ENCODE measurements around the gene ZNFX1.

Gene ZNFX1

GRCh38 chr20:49277786-49278035 lies 146 bp downstream of the ZNFX1 start:
- no peak for DNase-seq

- no peak for DNase-seq
Measured at GRCh38 chr20:49276961-49277785, 684 bp downstream of the ZNFX1 start.

DNA sequence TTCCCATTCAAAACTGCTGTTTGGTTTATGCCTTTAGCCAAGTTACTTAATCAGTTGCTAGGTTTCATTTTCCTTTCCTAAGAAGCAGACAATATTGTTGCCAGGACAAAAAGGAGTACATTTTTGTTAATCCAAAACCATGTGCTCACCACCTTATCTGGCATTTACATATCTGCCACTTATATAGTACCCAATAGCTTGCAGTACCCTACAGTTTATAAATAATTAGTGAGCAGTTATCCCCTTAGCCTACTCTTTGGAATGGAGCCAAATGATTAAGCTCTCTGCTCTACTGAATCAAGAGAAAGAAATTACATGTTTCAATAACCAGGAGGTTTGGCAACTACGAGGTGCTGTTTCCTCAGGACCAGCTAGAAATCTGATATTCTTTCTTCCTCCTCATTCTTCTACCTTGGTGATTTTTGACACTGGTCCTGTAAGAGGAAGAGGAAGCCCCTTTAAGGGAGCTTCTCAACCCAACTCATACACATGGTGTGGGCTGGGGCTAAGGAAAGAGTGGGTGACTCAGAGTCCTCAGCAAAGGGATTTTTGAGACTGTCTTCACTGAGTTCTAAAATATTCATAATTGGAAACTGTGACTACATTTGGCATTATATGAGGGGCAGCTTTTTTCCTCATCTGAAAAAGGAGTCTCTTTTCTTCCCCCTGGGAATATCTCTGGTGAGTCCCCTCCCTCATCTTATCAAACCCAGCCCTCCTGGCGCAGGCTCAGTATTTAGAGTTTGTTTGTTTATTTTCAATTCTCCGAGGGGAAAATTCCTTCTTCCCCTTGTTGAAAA lies 1.5 kb downstream of the ZNFX1 start:
- DNase-seq, result peak; percentile 40

DNA sequence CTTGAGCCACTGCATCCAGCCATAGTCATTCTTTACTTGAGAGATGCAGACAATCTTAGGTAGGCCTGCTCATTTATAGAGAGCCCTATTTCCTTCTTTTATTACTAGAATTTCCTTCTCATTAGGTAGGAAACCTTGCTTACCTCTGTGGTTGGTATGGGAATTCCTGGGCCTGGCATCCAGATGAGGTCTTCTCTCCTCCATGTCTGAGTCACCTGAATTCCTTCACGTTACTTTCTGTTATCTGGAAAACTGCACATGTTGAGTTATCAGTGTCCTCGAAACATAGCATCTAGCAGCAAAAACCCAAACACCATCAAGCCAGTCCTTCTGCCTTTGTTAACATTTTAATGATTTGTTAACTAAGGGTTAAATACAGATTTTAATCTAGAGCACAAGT lies 2.2 kb downstream of the ZNFX1 start:
- no peak for DNase-seq

GRCh38 chr20:49275216-49275615 lies 2.6 kb downstream of the ZNFX1 start:
- DNase-seq, result no peak

DNA sequence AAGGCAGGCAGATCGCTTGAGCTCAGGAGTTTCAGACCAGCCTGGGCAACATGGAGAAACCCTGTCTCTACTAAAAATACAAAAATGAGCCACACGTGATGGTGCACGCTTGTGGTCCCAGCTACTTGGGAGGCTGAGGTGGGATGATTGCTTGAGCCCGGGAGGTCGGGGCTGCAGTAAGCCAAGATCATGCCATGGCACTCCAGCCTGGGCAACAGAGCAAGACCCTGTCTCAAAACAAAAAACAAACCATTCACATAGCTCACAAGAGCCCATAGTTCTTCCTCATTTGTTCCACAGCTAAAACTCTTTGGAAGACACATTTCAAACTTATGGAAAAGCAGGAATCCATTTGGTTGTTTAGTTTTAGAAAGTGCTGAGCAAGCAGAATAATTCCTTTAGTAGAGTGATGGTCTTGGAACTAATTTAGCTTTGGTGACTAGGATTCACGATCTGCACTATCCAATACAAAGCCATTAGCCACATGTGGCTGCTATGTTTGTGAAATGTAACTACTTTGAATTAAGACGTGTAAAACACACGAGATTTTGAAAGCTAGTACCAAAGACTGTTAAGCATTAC lies 4.1 kb downstream of the ZNFX1 start:
- DNase-seq, result no peak

DNA sequence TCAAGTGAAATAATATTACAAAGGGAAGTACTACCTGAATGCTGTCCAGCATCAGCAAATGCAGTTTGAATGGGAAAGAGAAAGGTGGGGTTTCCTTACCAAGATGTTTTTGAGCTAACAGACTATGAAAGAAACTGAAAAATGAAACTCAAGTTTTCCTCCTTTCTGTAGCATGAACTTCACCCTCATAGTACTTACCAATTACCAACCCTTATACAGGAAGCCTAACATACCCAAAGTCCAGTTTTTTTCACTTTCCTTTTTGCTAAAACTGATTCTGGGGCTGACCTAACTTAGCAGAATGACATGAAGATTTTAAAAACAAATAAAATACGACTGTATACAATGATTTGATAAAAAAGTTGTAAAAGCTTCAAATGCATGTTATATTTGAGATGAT lies 5.2 kb downstream of the ZNFX1 start:
- DNase-seq, result no peak

GRCh38 chr20:49270736-49271135 lies 7.1 kb downstream of the ZNFX1 start:
- no peak for DNase-seq

DNA sequence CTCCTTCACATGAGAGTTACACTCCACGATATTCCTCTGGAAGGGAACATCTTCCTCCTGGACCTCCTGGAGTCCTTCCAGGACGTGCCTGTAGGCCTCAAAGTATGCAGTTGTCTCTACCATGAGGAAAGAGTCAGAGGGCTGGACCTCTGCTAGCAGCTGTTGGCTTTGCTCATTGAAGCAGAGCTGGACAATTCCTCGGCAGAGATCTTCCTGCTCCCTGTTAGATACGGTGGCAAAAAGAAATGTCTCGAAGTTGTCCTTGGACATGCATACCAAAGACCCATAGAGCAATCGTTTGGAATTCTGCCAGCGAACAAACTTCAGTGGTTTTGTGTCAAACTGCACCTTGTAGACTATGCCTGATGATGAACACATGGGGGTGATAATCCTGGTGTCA lies 7.7 kb downstream of the ZNFX1 start:
- DNase-seq, result no peak

DNA sequence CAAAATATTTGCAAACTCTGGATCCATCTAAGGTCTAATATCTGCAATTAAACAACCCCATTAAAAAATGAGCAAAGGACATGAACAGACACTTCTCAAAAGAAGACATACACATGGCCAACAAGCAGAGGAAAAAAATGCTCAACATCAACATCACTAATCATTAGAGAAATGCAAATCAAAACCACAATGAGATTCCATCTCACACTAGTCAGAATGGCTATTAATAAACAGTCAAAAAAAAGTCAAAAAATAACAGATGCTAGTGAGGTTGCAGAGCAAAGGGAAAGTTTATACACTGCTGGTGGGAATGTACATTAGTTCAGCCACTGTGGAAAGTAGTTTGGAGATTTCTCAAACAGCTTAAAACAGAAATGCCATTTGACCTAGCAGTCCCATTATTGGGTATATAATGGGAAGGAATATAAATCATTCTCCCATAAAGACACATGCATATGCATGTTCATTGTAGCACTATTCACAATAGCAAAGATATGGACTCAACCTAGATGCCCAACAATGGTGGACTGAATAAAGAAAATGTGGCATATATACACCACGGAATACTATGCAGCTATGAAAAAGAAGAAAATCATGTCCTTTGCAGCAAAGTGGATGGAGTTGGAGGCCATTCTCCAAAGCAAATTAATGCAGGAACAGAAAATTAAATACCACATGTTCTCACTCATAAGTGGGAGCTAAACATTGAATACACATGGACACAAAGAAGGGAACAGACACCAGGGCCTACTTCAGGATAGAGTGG lies 9.1 kb downstream of the ZNFX1 start:
- DNase-seq, result no peak

DNA sequence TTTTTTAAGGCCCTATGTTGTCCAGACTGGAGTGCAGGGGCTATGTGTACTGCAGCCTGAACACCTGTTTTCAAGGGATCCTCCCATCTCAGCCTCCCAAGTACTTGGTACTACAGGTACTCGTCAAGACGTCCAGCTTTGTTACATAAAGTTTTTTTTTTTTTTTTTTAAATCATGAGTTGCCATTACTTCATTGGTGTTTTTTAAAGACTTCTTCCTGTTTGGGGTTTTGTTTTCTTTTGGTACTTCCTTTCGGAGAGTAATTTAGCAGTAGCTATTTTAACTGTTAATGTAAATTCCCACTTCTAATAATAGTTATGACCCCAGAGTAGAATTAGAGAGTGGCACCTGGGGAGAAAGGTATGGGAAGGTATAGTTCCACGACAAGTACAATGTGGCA lies 10.5 kb downstream of the ZNFX1 start:
- no peak for DNase-seq

DNA sequence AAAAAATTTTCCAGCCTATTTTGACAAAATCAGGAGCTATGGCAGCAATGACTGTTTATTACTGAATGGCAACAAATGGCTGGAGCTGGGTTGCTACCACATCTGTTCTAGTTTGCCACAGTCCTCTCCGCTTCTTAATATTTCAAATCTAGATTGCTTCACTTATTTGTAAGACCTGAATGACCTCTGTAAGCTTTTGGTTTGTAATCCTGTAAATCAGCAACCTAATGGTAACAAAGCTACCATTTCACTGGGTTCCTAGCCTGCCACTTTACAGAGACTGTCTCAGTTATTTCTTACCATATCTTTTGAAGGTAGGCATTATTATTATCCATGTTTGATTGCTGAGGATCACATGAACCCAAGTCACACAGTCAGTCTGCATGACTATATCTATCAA lies 15.4 kb downstream of the ZNFX1 start:
- no peak for DNase-seq

GRCh38 chr20:49261173-49261572 lies 16.7 kb downstream of the ZNFX1 start:
- no peak for DNase-seq

GRCh38 chr20:49260218-49260617 lies 17.6 kb downstream of the ZNFX1 start:
- no peak for DNase-seq

DNA sequence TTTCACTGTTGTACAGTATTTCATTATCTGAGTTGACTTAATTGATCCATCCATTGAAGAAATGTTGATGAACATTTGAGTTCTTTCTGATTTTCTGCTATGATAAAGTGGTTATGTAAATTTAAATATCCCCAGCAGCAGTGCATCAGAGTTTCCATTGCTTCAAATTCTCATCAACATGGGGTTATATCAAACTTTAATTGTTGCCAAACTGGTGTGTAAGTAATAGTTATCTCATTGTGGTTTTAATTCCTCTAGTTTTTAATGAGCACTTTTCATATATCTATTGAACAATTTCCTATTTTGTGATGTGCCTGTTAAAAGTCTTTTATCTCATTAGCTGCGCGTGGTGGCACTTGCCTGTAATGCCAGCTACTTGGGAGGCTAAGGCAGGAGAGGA lies 18.1 kb downstream of the ZNFX1 start:
- DNase-seq, result no peak

- DNase-seq, result no peak
Measured at GRCh38 chr20:49259284-49259683, 18.6 kb downstream of the ZNFX1 start.

DNA sequence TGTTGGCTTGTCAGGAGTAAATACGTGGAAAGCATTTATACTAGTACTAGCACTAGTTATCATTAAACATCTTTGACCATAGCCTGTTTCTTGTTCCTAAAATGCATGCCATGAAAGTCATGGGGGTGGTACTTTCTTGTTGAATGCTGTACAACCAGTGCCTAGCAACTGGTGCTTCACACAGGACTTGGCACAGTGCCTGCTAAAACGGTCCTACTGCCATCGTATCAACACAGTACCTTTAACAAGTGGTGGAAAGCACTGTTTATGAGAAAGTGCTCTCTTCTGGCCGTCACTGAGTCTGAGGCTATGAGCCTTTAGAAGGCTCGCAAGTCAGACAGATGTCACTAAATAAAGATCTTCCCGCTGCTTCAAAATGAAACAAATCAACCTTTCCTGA lies 21.6 kb downstream of the ZNFX1 start:
- no peak for DNase-seq

DNA sequence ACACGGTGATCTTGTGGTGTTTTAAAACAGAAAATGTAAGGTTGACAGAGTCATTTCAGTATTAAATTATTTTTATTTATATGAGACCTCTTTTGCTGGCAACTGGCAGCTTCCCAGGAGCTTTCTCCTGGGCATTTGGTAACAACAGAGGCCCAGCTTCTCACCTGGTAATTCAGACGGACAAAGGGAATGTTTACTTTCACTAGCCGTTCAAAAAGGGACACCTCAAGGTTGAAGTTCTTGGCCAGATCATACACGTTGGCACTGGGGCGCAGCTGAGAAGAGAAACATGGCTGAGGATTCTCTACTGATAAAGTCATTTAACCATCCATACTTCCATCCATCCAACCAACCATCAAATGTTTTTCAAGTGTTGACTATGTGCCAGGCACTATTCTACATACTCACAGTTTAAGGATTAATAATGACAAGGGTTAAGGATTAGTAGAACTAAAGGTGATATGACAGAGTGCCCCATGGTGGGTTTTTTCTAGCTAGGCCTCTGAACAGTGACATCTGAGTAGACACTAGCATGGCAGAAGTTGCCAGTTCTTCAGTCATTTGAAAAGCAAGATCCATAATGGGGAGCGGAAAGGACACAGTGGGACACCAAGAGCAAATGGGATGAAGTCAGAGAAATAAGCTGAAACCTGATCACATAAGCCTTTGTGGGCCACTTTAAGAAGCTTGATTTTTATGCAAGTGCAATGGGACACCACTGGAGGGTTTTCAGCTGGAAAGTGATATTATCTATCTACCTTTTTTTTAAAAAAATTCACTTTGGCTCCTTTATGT lies 25.1 kb downstream of the ZNFX1 start:
- DNase-seq, result no peak

DNA sequence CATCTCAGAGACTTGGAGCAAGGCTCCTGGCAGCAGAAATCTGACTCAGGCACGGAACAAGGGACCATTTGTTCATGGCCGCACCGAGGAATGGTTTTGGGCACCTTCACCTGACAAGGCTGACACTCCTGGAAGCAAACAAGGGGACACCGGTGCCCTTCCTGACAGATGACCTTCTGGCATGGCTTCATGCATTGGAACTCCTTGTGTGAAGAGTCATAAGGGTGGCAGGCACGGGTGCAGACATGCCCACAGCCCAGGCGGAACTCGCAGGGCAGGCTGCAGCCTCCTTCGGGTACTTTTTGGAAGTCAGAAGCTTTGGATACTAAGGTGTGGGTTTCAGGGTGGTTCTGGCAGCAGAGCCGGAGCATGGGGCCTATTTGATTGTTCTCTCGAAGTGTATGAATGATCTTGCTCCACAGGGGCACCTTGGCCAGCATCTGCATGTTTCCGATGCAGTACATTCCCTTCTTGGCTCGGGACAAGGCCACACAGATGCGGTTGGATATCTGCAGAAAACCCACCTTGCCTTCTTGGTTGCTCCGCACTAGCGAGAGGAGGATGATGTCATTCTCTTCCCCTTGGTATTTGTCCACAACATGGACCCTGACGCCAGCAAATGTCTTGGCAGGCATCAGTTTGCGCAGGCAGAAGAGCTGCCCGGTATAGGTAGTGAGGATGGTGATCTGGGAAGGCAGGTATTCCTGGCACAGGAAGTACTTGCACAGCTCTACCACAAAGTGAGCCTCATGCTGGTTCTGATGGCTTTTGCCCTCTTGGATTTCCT lies 28.8 kb downstream of the ZNFX1 start:
- no peak for DNase-seq

GRCh38 chr20:49248301-49248700 lies 29.6 kb downstream of the ZNFX1 start:
- no peak for DNase-seq

DNA sequence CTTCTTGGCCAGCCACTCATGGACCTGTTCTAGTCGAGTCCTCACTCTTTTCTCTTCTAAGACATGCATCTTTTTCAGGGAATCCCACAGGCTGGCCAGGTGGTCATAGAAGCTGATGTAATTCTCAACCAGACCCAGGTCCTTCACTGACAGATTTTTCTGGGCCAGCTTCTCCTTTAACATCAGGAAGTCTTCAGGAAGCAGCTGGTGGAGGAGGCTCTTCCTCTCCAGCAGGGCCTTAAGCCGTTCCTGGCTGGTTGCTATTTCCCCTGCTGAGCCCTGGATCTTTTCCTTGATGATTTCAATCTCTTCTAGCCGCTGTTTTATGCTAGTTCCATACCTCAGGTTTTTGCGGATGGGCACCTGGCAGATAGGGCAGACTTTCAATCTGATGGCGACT lies 30.1 kb downstream of the ZNFX1 start:
- no peak for DNase-seq

- DNase-seq, result no peak
Measured at GRCh38 chr20:49247169-49247723, 30.6 kb downstream of the ZNFX1 start.

All from NCI-H510A treated with DMSO at 0.1 percent for 48 hours (cell line).